ENCODE data around the gene PKD2.
"Not testable (repeated sequence)": the region's sequence is repeated elsewhere in the genome, so short reads cannot be mapped to it uniquely, and the experiment has no call there.

The PKD2 gene

DNA sequence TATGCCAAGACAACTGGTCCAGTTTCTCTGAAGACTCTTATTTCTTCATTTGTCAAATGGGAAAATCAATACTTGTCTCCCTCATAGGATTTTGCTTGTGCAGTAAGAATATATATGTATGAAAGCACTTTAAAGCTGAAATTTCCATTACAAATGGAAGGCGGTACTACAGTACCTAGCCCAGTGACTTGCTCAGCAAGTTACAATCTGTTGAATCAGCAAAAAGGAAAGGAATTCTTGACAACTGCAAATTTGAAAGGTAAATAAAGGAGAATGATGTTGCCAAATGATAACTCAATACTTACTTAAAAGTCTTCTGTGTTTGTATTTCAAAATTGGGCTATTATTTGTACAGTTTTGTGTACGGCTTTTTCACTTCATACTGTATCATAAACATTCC is 71.1 kb downstream of the PKD2 start:
- no peak for DNase-seq

DNA sequence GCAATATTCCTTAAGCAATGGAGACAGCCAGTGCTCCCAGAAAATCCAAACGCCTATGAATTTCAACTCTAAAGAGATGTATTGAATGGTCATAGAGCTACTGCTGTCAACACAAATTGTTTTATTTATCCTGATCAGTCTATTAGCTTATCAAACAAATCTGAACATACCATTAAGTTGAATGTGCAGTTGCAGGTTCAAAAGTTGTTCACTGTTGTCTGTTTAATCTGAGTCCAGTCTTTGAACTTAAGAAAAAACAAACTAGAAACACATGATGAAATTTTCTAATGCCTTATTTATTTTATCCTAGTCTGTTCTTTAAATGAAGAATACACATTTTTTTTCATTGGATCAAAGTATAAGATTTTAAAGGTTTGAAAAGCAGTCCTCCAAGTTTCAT is 73.2 kb downstream of the PKD2 start:
- no peak for DNase-seq

DNA sequence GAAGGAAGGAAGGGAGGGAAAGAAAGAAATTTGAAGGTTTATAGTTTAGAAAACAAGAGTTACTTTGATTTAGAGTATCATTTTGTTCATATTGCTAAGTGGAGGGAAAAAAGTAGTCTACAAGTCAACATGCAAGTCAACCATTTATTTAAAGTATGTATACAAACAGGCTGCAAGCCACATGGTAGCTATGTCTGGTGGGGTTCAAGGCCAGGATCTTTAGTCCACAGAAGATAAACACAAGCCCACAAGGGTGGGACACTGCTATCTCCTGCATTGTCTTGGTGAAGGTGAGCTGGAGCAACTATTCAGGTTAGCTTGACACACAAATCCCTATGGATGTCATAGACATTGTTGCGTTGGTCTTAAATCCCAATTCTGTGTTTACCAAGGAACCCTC is 79.6 kb downstream of the PKD2 start:
- no peak for DNase-seq

DNA sequence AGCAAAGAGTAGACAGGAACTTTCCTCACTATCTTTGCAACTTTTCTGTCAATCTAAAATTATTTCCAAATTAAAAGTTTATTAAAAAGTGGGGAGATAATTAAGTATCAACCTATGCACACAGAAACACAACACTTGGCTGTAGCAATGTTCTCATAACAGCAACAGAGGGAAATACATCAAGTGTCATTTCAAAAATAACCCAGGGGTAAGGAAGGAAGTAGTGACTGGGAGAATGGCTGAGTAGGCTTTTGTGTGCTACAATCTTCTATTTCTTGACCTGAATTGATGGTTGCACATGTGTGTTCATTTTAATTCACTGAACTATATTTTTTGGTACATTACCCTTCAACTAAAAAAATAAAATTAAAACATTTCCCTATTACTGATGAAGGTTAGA is 83.5 kb downstream of the PKD2 start:
- no peak for DNase-seq

DNA sequence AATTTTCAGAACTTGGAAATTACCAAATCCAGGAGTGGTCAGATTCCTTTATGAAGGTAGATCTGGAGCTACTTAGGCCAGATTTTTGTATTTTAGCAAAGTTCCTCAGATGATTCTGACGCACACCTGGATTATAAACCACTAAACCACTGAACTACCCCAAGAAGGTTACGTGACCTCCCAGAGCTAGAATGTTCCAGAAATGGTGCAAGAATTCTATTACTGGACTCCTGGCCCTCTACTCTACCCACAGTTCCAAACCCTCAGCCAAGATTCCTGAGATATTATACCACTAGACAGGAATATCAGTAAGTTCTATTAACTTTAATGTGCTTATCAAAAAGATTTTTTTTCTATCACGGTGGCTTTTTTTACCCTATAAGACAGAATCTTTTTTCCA is 83.9 kb downstream of the PKD2 start:
- DNase-seq = no peak

DNA sequence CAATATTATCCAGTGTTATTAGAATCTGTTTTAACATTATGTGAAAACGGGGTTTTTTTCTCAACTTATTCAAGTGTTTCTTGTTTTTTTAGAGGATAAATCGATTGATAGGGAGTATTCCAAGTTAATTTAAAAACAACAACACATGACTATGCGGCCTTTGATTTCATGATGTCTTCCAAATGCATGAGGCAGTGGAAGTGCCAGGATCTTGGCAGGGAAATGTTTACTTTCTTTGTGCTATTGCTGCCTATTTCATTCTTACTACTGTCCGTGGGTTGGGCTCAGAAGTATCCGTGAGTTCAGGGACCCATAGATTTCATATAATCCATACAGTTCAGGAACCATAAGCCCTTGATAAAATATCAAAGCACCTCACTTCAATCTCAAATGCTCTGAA is 86.4 kb downstream of the PKD2 start:
- no peak for DNase-seq

DNA sequence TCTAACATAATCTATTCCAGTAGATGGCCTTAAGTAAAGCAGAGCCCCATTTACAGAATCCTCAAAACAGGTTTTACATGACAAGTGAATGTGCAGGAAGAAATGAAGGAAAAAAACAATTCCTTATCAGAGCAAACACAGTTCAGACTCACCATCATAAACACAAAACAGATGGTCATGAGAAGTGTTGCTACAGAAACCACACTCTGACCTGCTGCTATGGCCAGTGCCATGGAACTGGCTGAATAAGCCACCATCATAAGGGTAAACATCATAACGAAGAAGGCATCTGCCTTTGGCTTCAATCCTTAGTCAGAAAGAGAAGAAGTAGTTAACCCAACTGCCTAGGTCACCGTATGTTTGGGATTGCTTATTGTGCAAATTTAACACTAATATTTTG is 89.9 kb downstream of the PKD2 start:
- no peak for DNase-seq

DNA sequence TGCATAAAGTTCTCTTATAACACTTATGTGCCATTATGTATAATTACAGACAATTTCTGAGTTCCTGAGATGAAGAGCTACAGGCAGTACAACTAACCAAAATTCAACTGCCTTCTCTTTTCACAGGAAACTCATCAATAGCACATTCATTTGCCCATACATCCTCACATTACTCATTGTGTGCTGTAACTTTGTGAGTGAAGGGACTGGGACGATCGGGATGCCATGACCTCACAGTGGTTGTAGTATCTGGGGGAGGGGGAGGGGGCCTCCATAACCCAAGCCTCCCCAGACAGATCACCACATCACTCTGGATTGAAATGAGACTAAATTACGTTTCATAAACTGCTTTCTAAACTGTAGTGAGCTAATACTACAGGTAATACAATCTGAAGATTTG is 90.3 kb downstream of the PKD2 start:
- no peak for DNase-seq

DNA sequence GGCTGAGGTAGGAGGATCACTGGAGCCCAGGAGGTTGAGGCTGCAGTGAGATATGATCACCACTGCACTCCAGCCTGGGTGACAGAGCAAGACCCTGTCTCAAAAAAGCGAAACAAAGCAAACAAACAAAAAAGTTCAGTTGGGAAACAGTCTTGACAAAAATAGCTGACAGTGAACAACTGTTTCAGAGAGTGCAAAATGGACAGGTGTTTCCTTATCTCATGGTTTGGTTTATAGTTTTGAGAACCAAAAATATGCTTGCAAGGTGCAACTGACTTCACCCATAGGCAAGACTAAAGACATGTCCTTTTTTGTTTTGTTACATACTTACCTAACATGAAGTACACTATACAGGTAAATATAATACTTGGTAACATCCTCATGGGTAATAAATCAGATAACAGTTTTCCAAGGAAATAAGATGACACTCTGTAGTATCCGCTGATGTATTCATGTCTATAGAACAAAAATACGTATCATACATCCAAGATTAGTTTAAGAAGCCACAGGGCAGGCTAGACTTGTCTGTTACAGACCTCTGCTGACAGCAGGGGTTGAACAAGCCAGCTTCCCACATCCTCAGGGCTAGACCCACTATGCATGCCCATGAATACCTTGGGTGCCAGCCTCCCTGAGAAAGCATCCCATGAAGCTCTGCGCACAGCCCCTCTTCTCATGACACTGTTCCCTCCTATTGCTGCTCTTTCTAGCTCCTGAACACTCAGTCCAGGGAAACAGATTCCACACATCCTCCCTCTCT is 91.7 kb downstream of the PKD2 start:
- no peak for DNase-seq

DNA sequence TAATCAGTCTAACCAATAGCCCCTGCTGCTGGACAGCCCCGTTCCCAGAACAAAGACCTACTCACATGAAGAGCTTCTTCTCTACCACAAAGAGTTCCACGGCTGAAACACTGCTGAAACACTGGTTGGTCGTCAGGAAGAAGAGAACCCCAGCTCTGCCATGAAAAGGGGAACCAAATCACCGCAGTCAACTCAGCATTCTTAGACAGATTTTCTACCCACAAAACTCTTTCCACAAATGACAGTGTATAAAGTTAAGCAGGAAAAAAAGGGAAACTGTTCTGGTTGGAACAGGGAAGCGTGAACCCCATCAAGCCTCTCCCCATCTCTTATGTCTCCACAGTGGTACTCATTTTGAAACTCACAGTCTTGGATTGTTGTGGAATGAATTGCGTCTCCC is 93.7 kb downstream of the PKD2 start:
- no peak for DNase-seq

DNA sequence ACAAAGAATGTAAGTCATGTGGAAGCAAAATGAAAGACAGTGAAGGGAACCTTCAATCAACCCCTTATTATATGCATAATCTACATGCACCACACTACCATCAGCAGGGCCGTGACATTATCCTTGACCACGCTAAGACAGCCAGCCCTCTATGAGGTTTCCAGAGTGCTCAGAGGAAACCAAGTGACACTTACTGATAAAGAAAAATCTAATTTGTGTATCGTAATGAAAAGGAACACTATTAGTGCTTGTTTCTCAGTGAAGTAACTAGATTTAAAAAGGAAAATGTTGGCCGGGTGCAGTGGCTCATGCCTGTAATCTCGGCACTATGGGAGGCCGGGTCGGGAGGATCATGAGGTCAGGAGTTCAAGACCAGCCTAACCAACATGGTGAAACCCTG is 94.6 kb downstream of the PKD2 start:
- DNase-seq = no peak

DNA sequence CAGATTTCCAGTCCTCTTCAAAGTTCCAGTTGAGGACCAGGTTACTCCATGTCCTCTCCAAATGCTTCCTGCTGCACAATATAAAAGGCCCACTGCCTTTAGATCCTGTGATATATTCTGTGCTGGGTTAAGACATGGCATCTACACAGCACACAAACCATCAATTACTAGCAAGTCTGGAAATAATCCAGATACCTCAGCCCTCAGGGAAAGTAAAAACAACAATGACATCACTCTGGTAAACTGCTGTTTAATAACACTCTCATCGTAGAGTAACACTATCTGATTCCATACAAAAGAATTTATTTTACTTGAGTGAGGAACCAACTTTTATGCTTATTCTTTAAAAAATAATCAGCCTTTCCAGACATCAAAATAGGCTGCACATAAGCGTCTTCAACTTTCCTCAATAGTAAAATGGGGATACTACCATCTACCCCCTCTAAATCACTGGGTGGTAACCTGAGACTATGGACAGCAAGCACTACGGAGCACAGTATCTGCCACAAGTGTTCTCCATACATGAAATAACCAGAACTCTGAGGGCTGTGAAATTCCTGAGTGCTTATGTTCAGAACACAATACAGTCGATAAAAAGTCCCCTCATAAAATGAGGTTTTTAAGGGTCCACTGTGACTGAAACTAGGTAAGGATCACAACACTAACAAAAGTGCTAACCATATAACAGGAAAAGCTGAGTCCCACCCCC is 97.6 kb downstream of the PKD2 start:
- no peak for DNase-seq

DNA sequence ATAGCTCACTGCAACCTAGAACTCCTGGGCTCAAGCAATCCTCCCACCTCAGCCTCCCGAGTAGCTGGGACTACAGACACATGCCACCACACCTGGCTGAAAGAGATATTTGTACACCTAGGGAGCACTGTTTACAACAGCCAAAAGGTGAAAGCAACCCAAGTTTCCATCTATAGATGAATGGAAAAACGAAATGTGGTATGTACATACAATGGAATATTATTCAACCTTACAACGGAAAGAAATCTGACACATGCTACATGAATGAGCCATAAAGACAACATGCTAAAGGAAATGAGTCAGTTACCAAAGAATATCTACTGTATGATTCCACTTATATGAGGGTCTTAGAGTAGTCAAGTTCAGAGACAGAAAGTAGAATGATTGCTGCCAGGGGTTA is 98.8 kb downstream of the PKD2 start:
- DNase-seq = no peak

DNA sequence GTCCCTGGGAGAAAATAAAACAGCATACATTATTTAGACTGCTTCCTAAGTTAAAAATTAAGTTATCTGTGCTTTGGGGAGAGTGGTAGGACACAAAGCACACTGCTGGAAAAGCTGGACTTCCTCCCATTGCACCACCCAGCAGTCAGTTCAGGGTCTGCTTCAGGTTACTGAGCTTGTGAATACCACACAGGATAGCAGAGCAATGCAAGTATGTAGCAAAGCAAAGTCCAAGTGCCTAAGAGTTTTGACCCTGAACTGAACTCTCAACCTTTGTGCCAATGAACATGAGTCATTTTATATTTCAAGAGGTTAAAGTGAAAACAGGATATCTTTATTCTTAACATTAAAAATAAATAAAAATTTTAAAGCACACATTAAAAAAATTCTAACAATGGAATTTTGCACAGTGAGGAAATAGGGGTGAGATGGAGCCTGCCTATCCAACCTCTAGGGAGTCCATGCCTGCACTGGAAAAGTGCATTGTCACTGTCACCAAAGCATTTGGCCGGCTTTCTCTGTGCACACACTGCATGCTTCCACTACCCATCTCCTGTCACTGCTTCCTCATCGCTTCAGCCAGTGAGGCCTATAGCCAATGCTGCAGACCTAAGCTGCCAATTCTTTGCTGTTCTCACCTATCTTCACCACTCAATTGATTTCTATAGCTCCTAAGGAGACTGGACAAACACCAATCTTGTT is 100.1 kb downstream of the PKD2 start:
- no peak for DNase-seq

DNA sequence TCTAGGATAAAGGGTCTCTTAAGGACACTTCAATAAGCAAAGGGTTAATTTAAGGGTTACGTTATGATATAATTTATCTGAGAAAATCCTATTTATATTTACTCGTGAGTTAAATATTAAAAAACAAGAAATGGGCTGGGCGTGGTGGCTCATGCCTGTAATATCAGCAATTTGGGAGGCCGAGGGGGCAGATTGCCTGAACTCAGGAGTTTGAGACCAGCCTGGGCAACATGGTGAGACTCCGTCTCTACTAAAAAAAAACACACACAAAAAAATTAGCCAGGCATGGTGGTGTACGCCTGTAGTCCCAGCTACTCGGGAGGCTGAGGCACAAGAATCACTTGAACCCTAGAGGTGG is 100.7 kb downstream of the PKD2 start:
- not testable (repeated sequence) for DNase-seq

DNA sequence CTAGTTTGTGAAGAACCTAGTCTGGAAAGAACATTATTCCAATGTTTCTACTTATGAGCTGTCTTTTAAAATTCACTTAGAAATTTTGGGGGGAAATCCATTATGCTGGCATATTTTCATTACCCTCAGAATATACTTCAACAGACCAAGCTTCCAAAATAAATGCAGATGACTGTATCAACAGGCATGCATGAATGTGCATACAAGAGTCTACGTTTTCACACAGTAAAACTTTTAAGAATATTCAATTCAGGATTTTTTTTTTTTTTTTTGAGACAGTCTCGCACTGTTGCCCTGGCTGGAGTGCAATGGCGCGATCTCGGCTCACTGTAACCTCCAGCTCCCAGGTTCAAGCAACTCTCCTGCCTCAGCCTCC is 101.3 kb downstream of the PKD2 start:
- no peak for DNase-seq

DNA sequence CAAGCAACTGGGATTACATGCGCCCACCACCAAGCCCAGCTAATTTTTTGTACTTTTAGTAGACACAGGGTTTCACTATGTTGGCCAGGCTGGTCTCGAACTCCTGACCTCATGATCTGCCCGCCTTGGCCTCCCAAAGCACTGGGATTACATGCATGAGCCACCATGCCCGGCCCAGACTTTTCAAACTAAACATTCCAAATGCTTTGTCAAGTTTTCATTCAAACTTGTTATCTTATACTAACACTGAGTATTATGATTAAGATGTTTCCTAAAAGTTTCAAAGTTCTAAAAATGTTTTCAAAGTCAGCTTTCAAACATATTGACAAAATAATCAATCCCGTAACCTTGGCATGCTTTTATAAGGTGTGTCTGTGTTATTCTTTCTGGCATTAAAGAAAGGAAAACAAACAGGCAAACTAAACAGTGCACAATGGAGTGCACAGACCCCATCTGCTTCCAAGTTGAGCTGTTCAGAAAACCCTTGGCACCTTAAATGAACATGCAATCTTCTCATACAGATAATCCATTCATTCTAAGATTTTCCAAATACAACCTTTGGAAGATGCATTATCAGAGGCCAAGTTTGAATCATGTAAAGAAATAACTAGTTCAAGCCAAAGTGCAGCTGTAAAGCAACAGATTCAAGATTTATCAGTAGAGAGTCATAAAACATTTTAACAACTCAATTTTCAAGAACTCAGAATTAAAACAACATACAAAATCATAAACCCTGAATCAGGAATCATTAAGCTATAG is 101.9 kb downstream of the PKD2 start:
- no peak for DNase-seq

DNA sequence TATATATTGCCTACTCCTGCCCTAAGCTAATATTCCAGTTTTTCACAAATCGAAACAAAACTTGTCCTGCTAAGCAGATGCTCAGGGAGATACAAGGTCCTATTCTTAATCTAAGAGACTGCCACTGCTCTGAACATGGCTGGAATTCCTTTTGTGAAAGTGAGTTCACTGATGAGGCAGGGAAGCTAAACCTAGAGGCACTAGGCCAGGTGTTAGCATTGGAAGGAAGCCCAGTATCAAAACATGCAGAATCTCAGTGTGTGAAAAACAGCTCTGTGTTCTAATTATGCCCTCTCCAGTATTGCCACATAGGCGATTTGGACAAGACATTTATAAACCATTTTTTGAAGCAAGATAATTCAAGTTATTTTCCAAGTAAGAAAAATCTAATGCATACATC is 103.4 kb downstream of the PKD2 start:
- no peak for DNase-seq

DNA sequence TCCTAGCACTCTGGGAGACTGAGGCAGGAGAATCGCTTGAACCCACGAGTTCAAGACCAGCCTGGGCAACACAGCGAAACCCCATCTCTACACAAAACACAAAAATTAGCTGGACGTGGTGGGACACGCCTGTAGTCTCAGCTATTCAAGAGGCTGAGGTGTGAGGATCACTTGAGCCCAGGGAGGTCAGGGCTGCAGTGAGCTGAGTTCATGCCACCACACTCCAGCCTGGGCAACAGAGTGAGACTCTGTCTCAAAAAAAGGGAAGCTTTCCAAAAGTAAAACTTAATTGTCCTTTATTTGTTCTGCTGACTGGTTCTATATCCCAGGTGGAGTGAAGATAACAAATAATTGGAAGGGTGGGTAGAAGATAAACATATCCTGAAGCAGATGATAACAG is 105.4 kb downstream of the PKD2 start:
- no peak for DNase-seq

DNA sequence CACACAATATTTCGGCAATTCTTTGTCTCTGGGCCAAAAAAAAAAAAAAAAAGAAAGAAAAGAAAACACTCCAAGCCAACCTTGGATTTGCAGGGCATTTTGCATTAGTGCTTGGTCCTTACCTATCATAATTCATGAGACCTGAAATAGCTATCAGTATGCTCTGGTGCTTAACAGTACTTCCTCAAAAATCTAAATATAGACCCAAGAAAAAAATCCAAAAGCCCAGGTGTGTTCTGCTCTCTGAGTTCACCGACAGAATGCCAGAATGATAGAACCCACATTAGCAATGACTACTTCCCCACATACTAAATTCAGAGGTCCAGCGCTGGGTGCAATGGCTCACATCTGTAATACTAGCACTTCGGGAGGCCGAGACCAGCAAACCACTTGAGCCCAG is 108.2 kb downstream of the PKD2 start:
- DNase-seq = no peak

DNA sequence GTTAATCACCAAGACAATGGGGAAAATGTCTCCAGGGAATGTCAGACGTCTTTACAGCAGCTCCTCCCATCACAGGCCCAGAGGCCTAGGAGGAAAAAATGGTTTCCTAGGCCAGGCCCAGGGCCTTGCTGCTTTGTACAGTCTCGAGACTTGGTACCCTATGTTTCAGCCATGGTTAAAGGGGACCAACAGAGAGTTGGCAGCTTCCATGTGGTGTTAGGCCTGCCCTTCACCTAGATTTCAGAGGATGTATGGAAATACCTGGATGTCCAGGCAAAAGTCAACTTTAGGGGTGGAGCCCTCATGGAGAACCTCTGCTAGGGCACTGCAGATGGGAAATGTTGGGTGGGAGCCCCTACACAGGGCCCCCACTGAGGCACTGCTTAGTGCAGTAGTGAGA is 112.5 kb downstream of the PKD2 start:
- no peak for DNase-seq

DNA sequence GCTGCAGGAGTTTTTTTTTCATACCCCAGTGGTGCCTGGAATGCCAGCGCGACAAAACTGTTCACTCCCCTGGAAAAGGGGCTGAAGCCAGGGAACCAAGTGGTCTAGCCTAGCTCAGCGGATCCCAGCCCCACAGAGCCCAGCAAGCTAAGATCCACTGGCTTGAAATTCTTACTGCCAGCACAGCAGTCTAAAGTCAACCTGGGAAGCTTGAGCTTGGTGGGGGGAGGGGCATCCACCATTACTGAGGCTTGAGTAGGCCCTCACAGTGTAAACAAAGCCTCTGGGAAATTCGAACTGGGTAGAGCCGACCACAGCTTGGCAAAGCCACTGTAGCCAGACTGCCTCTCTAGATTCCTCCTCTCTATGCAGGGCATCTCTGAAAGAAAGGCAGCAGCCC is 114.8 kb downstream of the PKD2 start:
- DNase-seq = not testable (repeated sequence)

Measured in cortex of kidney (tissue), 1 donor.